Lung (tissue), 12 donors: ENCODE data around the gene C11orf52. TPM values are rescaled to one million over a fixed set of nuclear protein-coding genes. Genes with fewer than 3 reads are reported as not detected.
A peak's percentile ranks its signal among the peaks of the same experiment; 100 is the strongest.

Source experiments
- ATAC-seq: fragments of 200-7000 bp; cut with Tn5 transposase; one replicate; pipeline ENCODE4 v1.9.1; 2020; ENCODE audit warnings: moderate number of reproducible peaks; ENCODE audit not compliant: insufficient read depth, low FRiP score
- DNase-seq, 3 donors: peaks; one replicate each; pipeline ENCODE4 v3.0.0-alpha.2; 2013 to 2017
- H3K27ac ChIP-seq, 2 donors: one replicate each; pipeline ENCODE4 v1.5.1; 2013; ENCODE audit warnings: mild to moderate bottlenecking in 2 of 2, moderate library complexity in 2 of 2, control low read depth in 1 of 2, inconsistent platforms in 1 of 2, low read depth in 1 of 2, low read length in 1 of 2
- H3K27me3 ChIP-seq, 3 donors: one replicate each; pipeline ENCODE4 v1.5.1; 2013; ENCODE audit warnings: low read length in 2 of 3; ENCODE audit not compliant: control insufficient read depth in 3 of 3, insufficient read depth in 3 of 3
- H3K36me3 ChIP-seq, 4 donors: one replicate each; pipeline ENCODE4 v1.5.1; 2013; ENCODE audit warnings: low read length in 4 of 4, mild to moderate bottlenecking in 1 of 4, moderate library complexity in 1 of 4; ENCODE audit not compliant: control insufficient read depth in 4 of 4, insufficient read depth in 4 of 4
- H3K4me1 ChIP-seq, 5 donors: one replicate each; pipeline ENCODE4 v1.5.1; 2013; ENCODE audit warnings: low read length in 5 of 5, mild to moderate bottlenecking in 2 of 5, moderate library complexity in 1 of 5; ENCODE audit not compliant: control insufficient read depth in 5 of 5, insufficient read depth in 5 of 5
- H3K4me3 ChIP-seq: one replicate; pipeline ENCODE4 v1.5.1; 2013; ENCODE audit warnings: mild to moderate bottlenecking, control low read depth, moderate library complexity
- H3K9ac ChIP-seq, 2 donors: one replicate each; pipeline ENCODE4 v1.5.1; 2013; ENCODE audit warnings: low read length in 2 of 2, control low read depth in 1 of 2; ENCODE audit not compliant: insufficient read depth in 1 of 2
- H3K9me3 ChIP-seq, 4 donors: one replicate each; pipeline ENCODE4 v1.5.1; 2013; ENCODE audit warnings: low read length in 3 of 4, mild to moderate bottlenecking in 1 of 4, moderate library complexity in 1 of 4; ENCODE audit not compliant: control insufficient read depth in 4 of 4, insufficient read depth in 3 of 4
- WGBS, 2 donors: extraction: QIAGEN DNeasy Blood & Tissue Kit; methylation state at CpG; one replicate each; pipeline ENCODE4 v1.1.7; 2013; 5-methylcytosine and 5-hydroxymethylcytosine counted together
- polyA plus RNA-seq, 2 donors: library from polyadenylated mRNA; stranded (reverse); fragments of 200-250 nt; gene quantifications; one replicate each; pipeline ENCODE4 v1.2.1, GENCODE V29; 2013
- total RNA-seq, 2 donors: library from RNA; depleted of rRNA in 1 of 2; stranded (reverse); fragments of >200 nt in 1 of 2; gene quantifications; one replicate each; pipeline ENCODE4 v1.2.1, GENCODE V29; 2014 to 2021
- TF ChIP-seq, protein P1 (sequence below): IDR thresholded peaks from 2 replicates; pipeline ENCODE4 v1.5.1; 2012; ENCODE audit warnings: mild to moderate bottlenecking; ENCODE audit errors: control extremely low read depth, extremely low read depth
- donor health status: control.
- donor health status: control.
- donor health status: Bipolar disorder and iron deficiency.
- donor health status: healthy.
- donor health status: DM: yes; HTN: yes; CAD: no.

C11orf52 gene
- total and polyA plus RNA-seq, 4 donors: 11.1 to 20.4 (median 15.3) TPM

- H3K36me3 ChIP-seq: peaks cover 0 to 6% (median 0%) of the 10 kb centered on the region in 4 donors
- H3K27ac ChIP-seq: peak within 1 kb of the TSS; percentile 86 to 97
- peak within 1 kb of the TSS in 1 of 2 donors; percentile 65 for H3K9ac ChIP-seq
- H3K9me3 ChIP-seq: no peaks in the 10 kb centered on the region
- no peaks in the 10 kb centered on the region for H3K27me3 ChIP-seq
- peak; percentile 55 for ATAC-seq
- peak within 1 kb of the TSS; percentile 41 for H3K4me3 ChIP-seq
- DNase-seq: peak; percentile 86 to 92 (median 91)
- 51 to 58% methylated on average over 17 of the region's 17 CpGs for WGBS, 2 donors
- TF ChIP-seq, protein P1, sequence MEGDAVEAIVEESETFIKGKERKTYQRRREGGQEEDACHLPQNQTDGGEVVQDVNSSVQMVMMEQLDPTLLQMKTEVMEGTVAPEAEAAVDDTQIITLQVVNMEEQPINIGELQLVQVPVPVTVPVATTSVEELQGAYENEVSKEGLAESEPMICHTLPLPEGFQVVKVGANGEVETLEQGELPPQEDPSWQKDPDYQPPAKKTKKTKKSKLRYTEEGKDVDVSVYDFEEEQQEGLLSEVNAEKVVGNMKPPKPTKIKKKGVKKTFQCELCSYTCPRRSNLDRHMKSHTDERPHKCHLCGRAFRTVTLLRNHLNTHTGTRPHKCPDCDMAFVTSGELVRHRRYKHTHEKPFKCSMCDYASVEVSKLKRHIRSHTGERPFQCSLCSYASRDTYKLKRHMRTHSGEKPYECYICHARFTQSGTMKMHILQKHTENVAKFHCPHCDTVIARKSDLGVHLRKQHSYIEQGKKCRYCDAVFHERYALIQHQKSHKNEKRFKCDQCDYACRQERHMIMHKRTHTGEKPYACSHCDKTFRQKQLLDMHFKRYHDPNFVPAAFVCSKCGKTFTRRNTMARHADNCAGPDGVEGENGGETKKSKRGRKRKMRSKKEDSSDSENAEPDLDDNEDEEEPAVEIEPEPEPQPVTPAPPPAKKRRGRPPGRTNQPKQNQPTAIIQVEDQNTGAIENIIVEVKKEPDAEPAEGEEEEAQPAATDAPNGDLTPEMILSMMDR: no peak
- H3K4me1 ChIP-seq: peaks cover 0 to 32% (median 11%) of the 10 kb centered on the region in 5 donors
Measured at GRCh38 chr11:111911563-111912401, 6.9 kb upstream of the C11orf52 start, which contains the start of gene CRYAB. TSS of gene CRYAB (minus strand) at chr11:111911770. CDS start at chr11:111911724, 46 bp downstream.

DNA sequence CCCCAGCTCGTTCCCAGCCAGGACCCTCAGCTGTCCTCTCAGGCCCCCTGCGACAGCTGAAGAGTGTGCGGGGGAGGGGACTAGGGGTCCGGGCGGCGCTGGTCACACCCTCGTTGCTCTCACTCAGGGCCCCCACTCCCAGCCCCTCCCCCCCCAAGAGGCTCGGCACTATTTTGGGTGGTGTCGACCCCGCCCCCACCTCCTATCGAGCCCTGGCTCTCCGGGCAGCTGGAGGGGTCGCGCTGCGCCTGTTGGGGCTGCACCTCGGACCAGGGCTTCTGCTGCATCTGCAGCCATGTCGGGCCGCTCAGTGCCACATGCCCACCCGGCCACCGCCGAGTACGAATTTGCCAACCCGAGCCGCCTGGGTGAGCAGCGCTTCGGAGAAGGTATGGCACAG lies 6.2 kb upstream of the C11orf52 start, which contains the start of gene HSPB2:
TSS of gene HSPB2 (plus strand) at position 200 of the 400 bp plus-strand sequence. CDS start at position 296, 96 bp downstream.
- TF ChIP-seq, protein P1: no peak
- Histone ChIP-seq H3K4me3 (peak within 1 kb of the TSS; percentile 41), H3K9me3 (no peaks in the 10 kb centered on the region), H3K4me1 (peaks cover 0 to 32% (median 11%) of the 10 kb centered on the region in 5 donors), H3K27me3 (no peaks in the 10 kb centered on the region), H3K9ac (peak within 1 kb of the TSS; percentile 56 to 71), H3K27ac (peak within 1 kb of the TSS; percentile 86 to 97), H3K36me3 (peaks cover 0 to 6% (median 0%) of the 10 kb centered on the region in 4 donors)
- no peak for ATAC-seq
- 10 to 17% methylated on average over 25 to 26 of the region's 26 CpGs for WGBS, 2 donors
- DNase-seq: peak in 1 of 3 donors; percentile 57

- 69 to 74% methylated on average over 24 of the region's 24 CpGs for WGBS, 2 donors
- no peaks in the 10 kb centered on the region for H3K9me3 ChIP-seq
- peaks cover 0 to 6% (median 0%) of the 10 kb centered on the region in 4 donors for H3K36me3 ChIP-seq
- peak overlapping the region; percentile 17 for H3K4me3 ChIP-seq
- H3K27me3 ChIP-seq: no peaks in the 10 kb centered on the region
- DNase-seq (peak; percentile 44 to 67 (median 59)), ATAC-seq (no peak)
- peak overlapping the region; percentile 56 to 71 for H3K9ac ChIP-seq
- TF ChIP-seq, protein P1: no peak
- H3K4me1 ChIP-seq: peaks cover 0 to 32% (median 11%) of the 10 kb centered on the region in 5 donors
- H3K27ac ChIP-seq: peak overlapping the region; percentile 52 to 88
Measured at GRCh38 chr11:111913031-111913861, 5.5 kb upstream of the C11orf52 start.
